Measurements from ENCODE around the gene DELE1. TPM values are rescaled to one million over a fixed set of nuclear protein-coding genes. Genes with fewer than 3 reads are reported as not detected.

DELE1 gene
- polyA plus RNA-seq, 10 donors, result 52.9 to 105 (median 85.3) TPM

- no peak for DNase-seq
Observed at GRCh38 chr5:141986072-141986471, 62.4 kb downstream of the DELE1 start.

- DNase-seq, result no peak
Observed at GRCh38 chr5:141989720-141990119, 66.0 kb downstream of the DELE1 start.

Other genes starting within 250 kb of the DELE1 start
- 10 to 100 TPM; 10.0 to 18.3 (median 14.4) TPM for gene ARAP3, start 241.6 kb upstream of the DELE1 start, polyA plus RNA-seq (ENCODE audit: insufficient read length in 10 of 10)
- 10 to 100 TPM; 13.0 to 22.4 (median 15.3) TPM for gene PCDH1, start 45.5 kb upstream of the DELE1 start, polyA plus RNA-seq (ENCODE audit: insufficient read length in 10 of 10)
- 10 to 100 TPM; 14.0 to 21.4 (median 17.6) TPM for gene PCDH12, start 34.3 kb downstream of the DELE1 start, polyA plus RNA-seq (ENCODE audit: insufficient read length in 10 of 10)
- 10 to 100 TPM; 36.6 to 51.9 (median 41.0) TPM for gene RNF14, start 45.2 kb downstream of the DELE1 start, polyA plus RNA-seq (ENCODE audit: insufficient read length in 10 of 10)
- gene GNPDA1, start 89.2 kb downstream of the DELE1 start, polyA plus RNA-seq (ENCODE audit: insufficient read length in 10 of 10), result 10 to 100 TPM; 18.0 to 25.1 (median 22.9) TPM
- gene NDFIP1, start 184.9 kb downstream of the DELE1 start, polyA plus RNA-seq (ENCODE audit: insufficient read length in 10 of 10), result 10 to 100 TPM; 63.6 to 81.5 (median 67.6) TPM

Data from muscle of back (tissue), 11 donors.